ENCODE data around the gene SLC24A3.

The SLC24A3 gene

DNA sequence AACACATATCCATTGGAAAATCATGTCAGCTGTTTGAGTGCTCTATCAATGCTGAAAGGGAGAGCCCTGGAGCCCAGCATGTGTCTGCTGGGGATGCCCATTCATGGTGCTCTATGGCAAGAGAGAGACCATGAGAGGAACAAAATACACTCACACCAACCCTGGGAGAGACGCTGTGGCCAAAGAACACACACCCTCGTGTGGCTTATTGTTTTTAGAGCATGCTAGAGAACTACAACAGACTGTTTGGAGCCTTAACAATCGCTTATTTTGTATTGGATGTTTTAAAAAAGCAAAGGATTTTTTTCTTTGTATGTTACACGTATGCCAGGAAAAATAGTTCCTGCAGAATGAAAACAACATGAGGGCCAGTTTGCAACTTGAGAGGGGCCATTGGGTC, 151.0 kb downstream of the SLC24A3 start:
- TF ChIP-seq, protein P1, sequence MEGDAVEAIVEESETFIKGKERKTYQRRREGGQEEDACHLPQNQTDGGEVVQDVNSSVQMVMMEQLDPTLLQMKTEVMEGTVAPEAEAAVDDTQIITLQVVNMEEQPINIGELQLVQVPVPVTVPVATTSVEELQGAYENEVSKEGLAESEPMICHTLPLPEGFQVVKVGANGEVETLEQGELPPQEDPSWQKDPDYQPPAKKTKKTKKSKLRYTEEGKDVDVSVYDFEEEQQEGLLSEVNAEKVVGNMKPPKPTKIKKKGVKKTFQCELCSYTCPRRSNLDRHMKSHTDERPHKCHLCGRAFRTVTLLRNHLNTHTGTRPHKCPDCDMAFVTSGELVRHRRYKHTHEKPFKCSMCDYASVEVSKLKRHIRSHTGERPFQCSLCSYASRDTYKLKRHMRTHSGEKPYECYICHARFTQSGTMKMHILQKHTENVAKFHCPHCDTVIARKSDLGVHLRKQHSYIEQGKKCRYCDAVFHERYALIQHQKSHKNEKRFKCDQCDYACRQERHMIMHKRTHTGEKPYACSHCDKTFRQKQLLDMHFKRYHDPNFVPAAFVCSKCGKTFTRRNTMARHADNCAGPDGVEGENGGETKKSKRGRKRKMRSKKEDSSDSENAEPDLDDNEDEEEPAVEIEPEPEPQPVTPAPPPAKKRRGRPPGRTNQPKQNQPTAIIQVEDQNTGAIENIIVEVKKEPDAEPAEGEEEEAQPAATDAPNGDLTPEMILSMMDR (IDR thresholded peaks at IDR 0.05; ENCODE audit: insufficient read depth, low read depth, low read length, missing control alignments), result no peak
- H3K4me3 ChIP-seq (ENCODE audit: low read length), result no peak overlapping the region
- DNase-seq (ENCODE audit: low read depth), result no peak

DNA sequence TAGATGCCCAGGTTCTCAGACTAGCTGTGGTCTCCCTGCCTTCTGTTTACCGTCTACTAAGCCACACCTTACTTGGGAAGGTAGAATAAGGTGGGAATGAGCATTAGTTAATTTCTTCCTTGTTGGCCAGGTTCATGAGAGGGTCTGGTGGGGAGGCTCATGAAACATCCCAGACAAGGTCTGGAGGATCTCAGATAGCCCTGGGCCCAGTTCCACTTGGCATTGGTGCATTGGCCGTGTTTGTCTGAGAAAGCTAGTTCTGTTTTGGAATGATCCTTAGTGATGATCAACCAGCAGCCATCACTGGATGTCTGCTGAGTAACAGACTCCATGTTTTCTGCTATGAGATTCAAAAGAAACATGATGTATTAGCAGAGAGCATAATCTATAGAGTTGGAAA, 155.1 kb downstream of the SLC24A3 start:
- TF ChIP-seq, protein P1 (IDR thresholded peaks at IDR 0.05; ENCODE audit: insufficient read depth, low read depth, low read length, missing control alignments), result no peak
- H3K4me3 ChIP-seq (ENCODE audit: low read length), result no peak overlapping the region
- DNase-seq (ENCODE audit: low read depth), result no peak

DNA sequence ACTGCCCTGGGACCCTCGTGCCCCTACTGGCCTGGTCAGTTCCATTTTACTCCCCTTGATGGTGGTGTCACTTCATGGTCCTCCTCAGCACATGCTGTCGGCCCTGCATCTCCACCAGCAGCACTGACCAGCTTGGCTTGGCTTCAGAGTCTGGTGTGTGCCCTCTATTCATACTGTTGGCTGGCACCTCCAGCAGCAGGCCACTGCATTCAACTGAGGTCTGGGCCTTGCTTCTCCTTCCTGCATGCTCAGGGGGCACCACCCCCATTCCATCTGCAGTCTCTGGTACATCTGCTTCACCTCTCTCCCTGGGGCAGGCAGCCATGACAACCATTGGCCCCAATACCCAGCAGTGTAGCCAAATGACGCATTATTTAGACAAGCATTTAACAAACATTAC, 155.9 kb downstream of the SLC24A3 start:
- DNase-seq (ENCODE audit: low read depth), result no peak
- TF ChIP-seq, protein P1 (IDR thresholded peaks at IDR 0.05; ENCODE audit: insufficient read depth, low read depth, low read length, missing control alignments), result no peak
- no peak overlapping the region for H3K4me3 ChIP-seq (ENCODE audit: low read length)

DNA sequence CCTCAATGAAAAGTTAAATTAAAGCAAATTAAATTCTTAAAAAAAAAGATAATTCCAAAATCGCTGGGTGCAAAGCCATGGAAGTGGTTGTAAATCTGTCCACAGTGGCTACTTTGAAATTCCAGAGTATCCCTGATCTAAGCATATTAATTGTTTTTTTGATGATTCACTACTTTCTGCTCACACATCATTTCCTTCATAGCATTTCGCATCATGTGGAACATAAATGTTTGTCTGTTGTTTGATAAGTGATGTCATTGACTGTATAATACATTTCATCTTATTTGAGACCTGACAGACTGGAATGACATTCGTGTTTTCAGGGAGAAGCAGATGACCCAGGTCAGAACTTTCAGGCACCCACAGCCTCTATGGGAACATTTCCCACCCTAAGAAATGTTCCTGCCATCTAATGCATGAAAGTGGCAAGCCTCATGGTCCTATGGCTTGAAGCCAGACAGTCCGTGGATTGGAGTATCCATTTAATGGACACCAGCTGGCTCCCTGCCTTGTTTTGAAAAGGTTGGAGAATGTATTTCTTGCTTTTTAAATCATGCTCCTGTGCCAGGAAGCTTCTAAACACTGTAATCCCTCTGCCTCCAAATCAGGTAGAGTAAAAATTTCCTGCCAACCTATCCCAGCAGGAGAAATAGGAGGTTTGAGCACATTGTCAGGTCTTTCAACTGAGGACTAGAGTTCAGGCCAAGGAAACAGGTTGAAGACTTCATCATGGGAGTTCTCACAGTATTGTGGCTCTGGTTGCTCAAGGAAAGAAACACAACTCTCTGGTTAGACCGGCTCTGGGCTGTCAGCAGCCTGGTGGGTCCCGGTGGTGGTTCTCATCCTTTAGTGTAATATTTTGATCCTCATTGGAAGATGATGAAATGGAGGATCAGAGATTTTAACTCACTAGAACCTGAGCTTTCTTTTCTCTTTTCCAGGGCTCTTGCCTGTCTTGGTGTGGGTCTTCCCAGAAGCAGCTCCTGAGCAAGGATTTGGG, 157.9 kb downstream of the SLC24A3 start:
- DNase-seq (ENCODE audit: low read depth), result no peak
- H3K4me3 ChIP-seq (ENCODE audit: low read length), result no peak overlapping the region
- TF ChIP-seq, protein P1 (IDR thresholded peaks at IDR 0.05; ENCODE audit: insufficient read depth, low read depth, low read length, missing control alignments), result no peak

DNA sequence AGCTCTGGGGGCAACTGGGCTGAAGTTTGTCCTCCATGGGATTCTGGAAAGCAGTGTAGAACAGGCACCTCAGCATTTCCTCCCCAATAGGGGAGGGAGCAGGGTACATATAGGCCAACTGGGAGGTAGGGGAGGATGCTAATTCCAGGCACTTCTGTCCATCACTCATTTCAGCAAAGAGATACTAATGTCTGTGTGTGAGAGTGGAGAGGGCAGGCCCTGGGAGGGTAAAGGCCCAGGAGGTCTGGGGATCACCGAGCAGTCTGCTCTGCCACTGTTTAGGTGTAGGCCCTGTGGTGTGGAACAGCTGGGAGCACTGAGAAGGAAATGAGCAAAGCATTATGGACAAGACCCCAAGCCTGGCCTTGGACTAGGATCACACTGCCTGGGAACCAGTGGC, 158.7 kb downstream of the SLC24A3 start:
- DNase-seq (ENCODE audit: low read depth), result no peak
- TF ChIP-seq, protein P1 (IDR thresholded peaks at IDR 0.05; ENCODE audit: insufficient read depth, low read depth, low read length, missing control alignments), result no peak
- no peak overlapping the region for H3K4me3 ChIP-seq (ENCODE audit: low read length)

DNA sequence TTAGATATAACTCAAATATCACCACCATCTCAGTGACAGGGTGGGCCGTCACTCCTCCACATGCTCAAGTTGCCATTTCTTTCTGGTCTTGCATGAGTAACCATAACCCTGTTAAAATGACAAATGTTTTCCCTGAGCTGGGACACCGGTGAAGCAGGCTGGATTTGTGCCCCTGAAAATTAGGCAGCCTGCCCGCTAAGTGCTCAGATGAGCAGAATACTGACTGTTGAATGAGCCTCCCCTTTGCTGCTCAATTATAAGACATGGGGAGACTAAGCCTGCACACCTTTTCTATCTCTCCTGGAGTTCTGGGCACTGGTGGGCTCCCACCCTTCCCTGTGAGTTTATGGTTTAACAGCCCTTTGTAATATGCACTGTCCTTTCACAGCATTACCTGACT, 161.8 kb downstream of the SLC24A3 start:
- H3K4me3 ChIP-seq (ENCODE audit: low read length), result no peak overlapping the region
- TF ChIP-seq, protein P1 (IDR thresholded peaks at IDR 0.05; ENCODE audit: insufficient read depth, low read depth, low read length, missing control alignments), result no peak
- no peak for DNase-seq (ENCODE audit: low read depth)
